ENCODE results near the gene SMPD1. TPM values are rescaled to one million over a fixed set of nuclear protein-coding genes. Genes with fewer than 3 reads are reported as not detected.

SMPD1 gene
- total RNA-seq, 1 experiment from 2014 or later: 4.5 TPM

DNA sequence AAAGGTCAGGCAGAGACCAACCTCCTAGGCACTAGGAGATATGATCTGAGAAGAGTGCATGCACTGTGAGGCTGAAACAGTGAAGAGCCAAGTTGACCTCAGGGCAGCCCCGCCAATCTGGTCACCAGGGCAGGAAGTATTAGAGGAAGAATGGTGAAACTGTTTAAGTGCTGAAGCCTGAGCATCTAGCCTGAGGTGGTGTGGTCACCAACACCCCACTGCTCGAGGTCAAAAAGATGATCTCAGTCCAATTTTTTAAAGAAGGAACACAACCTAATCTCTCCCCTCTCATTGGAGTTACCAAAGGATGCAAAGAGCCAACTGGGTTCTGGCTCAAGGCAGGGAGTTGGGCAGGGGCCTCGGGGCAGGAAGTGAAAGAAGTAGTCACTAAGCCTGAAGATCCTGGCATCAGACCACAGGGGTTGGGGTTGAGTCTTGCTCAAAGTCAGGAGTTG lies 24.6 kb downstream of the SMPD1 start:
- H4K8ac ChIP-seq (replicated peaks; ENCODE audit: insufficient read length, low read depth, low read length): no peak overlapping the region
- no peak overlapping the region for H3K4ac ChIP-seq (ENCODE audit: low read depth, low read length)
- no peak overlapping the region for H3K56ac ChIP-seq (ENCODE audit: insufficient read length, low read depth, low read length)
- H3K27ac ChIP-seq (ENCODE audit: insufficient read length, low read depth, low read length): no peak overlapping the region
- peaks cover 0 to 3% (median 0%) of the 10 kb centered on the region in 3 experiments; a peak in 2 of 7 replicates for H3K36me3 Mint-ChIP-seq (ENCODE audit: insufficient read depth in 1 of 3, low read depth in 3 of 3)
- peaks cover 6% of the 10 kb centered on the region for H3K23me2 ChIP-seq (ENCODE audit: insufficient read length, low read depth, low read length, poor library complexity, severe bottlenecking)
- H3K27ac Mint-ChIP-seq: no peak overlapping the region
- no peak overlapping the region for H4K5ac ChIP-seq (ENCODE audit: insufficient read length, low read depth, low read length)
- no peaks in the 10 kb centered on the region for H3K9me3 ChIP-seq (ENCODE audit: control insufficient read depth, low read depth, low read length)
- H3K23ac ChIP-seq (ENCODE audit: insufficient read length, low read depth, low read length): no peak overlapping the region
- H3T11ph ChIP-seq (ENCODE audit: low read length): no peak overlapping the region
- no peak overlapping the region for H3K18ac ChIP-seq (ENCODE audit: insufficient read length, low read depth, low read length)
- no peak overlapping the region for H2BK120ac ChIP-seq (ENCODE audit: low read depth, low read length, poor library complexity, severe bottlenecking)
- H3K9me3 Mint-ChIP-seq: no peaks in the 10 kb centered on the region
- H4K20me1 ChIP-seq (ENCODE audit: control insufficient read depth, insufficient read depth, insufficient read length): no peaks in the 10 kb centered on the region
- no peak overlapping the region for H2BK15ac ChIP-seq (ENCODE audit: low read depth, low read length)
- H3K27me3 ChIP-seq (ENCODE audit: insufficient read depth, low read length): peaks cover 4% of the 10 kb centered on the region; the same call in 1 of the 2 replicates
- peaks cover 9 to 10% of the 10 kb centered on the region in 2 experiments for H3K4me1 Mint-ChIP-seq
- no peaks in the 10 kb centered on the region for H3K79me2 ChIP-seq (ENCODE audit: insufficient read depth, low read length)
- no peak overlapping the region for H2BK12ac ChIP-seq (ENCODE audit: insufficient read length, low read depth, low read length)
- DNase-seq: no peak
- 0 out of 2 replicates have a peak, but pooled peaks cover 3% of the 10 kb centered on the region for H3K4me1 ChIP-seq (ENCODE audit: insufficient read depth, low read length)
- H3K79me1 ChIP-seq (ENCODE audit: insufficient read depth, low read depth, low read length, poor library complexity, severe bottlenecking): no peaks in the 10 kb centered on the region
- no peak overlapping the region for H3K4me3 Mint-ChIP-seq
- TF ChIP-seq, protein P1, sequence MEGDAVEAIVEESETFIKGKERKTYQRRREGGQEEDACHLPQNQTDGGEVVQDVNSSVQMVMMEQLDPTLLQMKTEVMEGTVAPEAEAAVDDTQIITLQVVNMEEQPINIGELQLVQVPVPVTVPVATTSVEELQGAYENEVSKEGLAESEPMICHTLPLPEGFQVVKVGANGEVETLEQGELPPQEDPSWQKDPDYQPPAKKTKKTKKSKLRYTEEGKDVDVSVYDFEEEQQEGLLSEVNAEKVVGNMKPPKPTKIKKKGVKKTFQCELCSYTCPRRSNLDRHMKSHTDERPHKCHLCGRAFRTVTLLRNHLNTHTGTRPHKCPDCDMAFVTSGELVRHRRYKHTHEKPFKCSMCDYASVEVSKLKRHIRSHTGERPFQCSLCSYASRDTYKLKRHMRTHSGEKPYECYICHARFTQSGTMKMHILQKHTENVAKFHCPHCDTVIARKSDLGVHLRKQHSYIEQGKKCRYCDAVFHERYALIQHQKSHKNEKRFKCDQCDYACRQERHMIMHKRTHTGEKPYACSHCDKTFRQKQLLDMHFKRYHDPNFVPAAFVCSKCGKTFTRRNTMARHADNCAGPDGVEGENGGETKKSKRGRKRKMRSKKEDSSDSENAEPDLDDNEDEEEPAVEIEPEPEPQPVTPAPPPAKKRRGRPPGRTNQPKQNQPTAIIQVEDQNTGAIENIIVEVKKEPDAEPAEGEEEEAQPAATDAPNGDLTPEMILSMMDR (conservative IDR thresholded peaks at IDR 0.05): no peak
- H2AFZ ChIP-seq (ENCODE audit: low read length): no peak overlapping the region
- no peak overlapping the region for H4K91ac ChIP-seq (ENCODE audit: insufficient read length, low read depth, low read length)
- H3K27me3 Mint-ChIP-seq (ENCODE audit: low read depth): peaks cover 6% of the 10 kb centered on the region
- H2BK20ac ChIP-seq (ENCODE audit: low read depth, low read length, poor library complexity, severe bottlenecking): no peak overlapping the region
- no CpG with 5 or more reads among the region's 3 CpGs for WGBS (ENCODE audit: extremely low coverage, insufficient read length, low lambda C conversion rate)
- no peak overlapping the region for H3K9ac ChIP-seq (ENCODE audit: extremely low read depth, insufficient read length, low read length)
- H3K4me2 ChIP-seq (ENCODE audit: insufficient read depth, insufficient read length, low read length): no peak overlapping the region
- no peak overlapping the region for H2BK5ac ChIP-seq (ENCODE audit: insufficient read length, low read length)
- no peak overlapping the region for H3K14ac ChIP-seq (ENCODE audit: insufficient read depth, low read length)
- H2AK5ac ChIP-seq (ENCODE audit: insufficient read length, low read length): no peak overlapping the region

Measured in H9 (cell line).